Globus pallidus (tissue), 1 donor: Measurements from ENCODE around the gene KEAP1.
"Not testable (repeated sequence)": the region's sequence is repeated elsewhere in the genome, so short reads cannot be mapped to it uniquely, and the experiment has no call there.

ENCODE experiments used
- DNase-seq: peaks from one replicate; pipeline ENCODE4 v3.0.0-alpha.2; 2015; ENCODE audit warnings: low spot score

Gene KEAP1

DNA sequence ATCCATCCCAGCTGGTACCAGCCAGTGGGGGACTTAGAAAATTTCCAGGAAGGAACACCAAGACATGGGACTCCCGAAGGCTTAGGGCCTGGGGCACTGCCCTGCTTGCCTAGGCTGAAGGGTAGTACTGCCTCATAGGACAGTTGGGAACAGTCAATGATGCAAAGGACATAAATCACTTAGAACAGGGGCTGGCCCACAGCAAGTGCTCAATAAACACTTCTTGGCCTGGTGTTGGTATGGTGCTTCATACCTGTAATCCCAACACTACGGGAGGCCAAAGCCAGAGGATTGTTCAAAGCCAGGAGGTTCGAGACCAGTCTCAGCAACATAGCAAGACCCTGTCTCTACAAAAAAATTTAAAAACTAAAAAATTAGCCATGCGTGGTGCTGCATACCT, 5.8 kb downstream of the KEAP1 start:
- DNase-seq, result no peak

DNA sequence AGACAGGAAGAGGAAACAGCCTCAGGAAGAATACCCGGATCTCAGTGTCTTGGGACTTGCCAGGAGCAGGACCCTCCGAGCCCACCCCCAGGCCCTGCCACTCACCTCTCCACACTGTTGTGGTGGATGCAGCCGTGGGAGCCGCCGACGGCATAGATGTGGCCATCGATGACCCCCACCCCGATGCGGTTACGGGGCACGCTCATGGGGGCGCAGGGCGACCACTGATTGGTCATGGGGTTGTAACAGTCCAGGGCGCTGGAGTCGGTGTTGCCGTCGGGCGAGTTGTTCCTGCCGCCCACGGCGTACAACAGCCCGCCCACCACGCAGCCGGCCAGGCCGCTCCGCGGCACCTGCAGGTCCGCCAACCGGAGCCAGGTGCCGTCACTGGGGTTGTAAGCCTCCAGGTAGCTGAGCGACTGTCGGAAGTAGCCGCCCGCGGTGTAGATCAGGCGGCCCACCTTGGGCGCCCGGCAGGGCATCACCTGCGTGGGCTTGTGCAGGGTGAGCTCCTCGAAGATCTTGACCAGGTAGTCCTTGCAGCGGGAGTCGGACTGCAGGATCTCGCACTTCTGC, 11.6 kb downstream of the KEAP1 start:
- DNase-seq, result no peak

DNA sequence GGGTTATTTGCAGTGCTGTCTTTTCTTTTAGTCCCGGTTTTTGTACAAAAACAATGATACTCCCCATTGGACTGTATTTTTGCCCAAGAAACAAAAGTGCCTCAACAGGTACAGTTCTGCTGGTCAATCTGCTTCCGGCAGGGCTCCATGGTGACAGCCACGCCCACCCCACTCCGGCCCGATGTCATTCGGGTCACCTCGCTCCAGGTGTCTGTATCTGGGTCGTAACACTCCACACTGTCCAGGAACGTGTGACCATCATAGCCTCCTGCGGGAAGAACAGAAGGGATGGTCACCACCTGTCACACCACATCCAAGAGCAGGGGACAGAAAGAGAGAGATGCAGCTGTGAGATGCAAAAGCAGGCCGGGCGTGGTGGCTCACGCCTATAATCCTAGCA, 16.6 kb downstream of the KEAP1 start:
- DNase-seq, result no peak

DNA sequence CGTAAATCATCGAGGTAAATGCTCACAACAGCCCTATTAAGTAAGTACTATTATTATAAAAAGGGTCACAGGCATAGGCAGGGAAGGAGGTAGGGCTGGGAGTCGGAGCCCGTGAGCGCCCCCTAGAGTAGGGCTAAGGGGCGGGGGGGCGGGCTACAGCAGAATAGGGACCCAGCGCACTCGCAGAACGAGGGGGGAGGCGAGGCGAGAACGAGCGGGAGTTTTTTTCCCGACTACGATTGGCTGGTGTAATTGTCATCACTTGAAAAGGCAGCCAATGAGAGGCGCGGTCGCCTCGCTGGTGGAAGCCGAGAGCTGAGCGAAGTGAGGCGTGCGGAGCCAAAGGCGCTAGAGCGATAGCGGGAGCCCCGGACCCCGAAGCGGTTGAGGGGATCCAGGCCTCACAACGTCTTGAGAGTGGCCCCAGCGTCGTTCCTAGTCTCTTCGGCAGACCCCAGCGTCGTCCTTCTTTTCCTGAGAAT, 24.2 kb downstream of the KEAP1 start:
- peak; percentile 96 for DNase-seq

DNA sequence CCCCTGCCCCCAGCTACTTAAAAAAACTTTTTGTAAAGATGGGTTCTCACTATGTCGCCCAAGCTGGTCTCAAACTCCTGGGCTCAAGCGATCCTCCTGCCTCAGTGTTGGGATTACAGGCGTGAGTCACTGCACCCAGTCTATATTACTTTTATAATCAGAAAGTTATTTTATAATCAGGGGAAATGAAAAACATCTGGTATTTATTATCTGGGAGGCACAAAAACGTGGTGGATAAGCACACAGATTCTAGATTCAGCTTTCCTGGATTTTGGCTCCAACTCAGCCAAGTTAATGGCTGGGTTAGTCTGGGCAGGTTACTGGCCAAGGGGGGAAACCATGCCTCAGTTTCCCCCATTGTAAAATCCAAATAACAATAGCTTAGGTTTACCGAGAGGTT, 24.7 kb downstream of the KEAP1 start:
- no peak for DNase-seq

DNA sequence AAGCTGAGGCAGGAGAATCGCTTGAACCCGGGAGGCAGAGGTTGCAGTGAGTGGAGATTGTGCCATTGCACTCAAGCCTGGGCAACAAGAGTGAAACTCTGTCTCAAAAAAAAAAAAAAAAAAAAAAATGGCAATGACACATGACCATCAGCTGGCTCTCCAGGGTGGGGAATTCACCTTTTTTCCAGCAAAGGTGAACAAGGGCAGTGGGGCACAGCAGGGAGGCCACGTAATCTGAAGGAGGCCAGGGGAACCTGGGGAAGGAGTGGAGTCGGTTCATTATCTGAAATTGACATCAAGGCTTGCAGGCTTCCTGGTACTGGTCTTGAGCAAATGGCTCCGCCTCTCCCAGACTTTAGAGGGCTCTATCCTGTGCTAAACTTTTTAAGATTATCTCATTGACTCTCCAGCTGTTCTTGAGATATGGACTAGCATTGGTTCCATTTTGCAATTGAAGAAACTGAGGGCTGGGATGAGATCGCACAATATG, 28.1 kb downstream of the KEAP1 start:
- no peak for DNase-seq

DNA sequence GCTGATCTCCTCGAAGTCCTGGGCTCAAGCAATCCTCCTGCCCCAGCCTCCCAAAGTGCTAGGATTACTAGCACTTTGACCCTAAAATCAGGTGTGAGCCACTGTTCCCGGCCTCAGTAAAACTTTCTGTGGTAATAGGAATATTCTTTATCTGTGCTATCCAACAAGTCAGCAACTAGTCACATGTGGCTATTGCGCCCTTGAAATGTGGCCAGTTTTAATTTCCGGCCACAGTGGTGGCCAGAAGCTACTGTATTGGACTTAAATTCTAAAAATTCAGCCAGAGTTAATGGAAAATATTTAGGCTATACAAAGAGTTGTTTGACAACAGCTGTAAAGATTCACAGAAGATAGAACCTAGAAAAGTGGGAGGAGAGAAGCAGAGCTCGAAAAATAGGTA, 30.0 kb downstream of the KEAP1 start:
- no peak for DNase-seq

DNA sequence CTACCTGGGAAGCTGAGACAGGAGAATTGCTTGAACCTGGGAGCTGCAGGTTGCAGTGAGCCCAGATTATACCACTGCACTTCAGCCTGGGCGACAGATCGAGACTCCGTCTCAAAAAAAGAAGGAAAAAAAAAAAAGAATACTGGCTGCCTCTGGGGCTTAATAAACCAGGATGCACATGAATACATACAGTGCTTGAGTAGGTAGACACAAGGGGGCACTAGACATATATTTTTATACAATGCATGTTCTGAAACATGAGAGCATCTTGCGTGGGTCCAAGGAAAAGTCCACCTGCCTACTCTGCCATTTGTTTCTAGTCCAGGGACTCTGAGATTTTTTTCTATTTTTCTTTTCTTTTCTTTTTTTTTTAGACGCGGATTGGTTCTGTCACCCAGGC, 31.2 kb downstream of the KEAP1 start:
- no peak for DNase-seq

DNA sequence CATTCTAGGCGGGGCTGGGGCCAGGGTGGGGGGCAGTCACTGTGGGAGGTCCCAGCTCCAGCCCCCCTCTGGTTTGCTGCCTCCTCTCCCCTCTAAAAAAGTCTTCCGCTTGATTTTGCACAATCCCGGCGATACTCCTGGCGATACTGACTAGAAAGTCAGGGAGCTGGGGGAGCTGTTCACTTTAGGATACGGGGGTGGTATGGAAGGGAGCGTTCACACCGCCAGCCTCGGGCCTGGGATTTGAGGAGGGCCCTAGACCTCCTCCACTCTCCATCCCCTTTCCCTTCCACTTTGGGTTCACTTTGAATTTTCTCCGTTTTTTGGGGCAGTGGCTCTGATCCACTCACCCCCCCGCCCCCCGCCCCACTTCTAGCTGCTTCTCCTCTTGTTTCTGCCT, 35.0 kb downstream of the KEAP1 start:
- no peak for DNase-seq

DNA sequence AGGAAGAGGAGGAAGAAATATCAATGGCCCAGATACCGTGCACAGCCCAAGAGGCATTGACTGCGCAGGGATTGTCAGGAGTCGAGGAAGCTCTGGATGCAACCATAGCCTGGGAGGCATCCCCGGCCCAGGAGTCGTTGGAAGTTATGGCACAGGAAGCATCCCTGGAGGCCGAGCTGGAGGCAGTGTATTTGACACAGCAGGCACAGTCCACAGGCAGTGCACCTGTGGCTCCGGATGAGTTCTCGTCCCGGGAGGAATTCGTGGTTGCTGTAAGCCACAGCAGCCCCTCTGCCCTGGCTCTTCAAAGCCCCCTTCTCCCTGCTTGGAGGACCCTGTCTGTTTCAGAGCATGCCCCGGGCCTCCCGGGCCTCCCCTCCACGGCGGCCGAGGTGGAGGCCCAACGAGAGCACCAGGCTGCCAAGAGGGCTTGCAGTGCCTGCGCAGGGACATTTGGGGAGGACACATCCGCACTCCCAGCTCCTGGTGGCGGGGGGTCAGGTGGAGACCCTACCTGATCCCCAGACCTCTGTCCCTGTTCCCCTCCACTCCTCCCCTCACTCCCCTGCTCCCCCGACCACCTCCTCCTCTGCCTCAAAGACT, 36.0 kb downstream of the KEAP1 start:
- DNase-seq, result no peak

DNA sequence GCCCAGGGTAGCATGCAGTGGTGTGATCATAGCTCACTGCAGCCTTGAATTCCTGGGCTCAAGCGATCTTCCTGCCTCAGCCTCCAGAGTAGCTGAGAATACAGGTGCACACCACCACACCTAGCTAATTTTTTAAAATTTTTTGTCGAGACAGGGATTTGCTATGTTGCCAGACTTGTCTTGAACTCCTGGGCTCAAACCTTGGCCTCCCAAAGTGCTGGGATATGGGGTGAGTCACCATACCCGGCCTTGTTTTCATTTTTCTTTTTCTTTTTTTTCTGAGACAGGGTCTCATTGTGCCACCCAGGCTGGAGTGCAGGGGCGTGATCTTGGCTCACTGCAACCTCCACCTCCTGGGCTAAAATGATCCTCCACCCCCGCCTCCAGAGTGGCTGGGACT, 38.7 kb downstream of the KEAP1 start:
- no peak for DNase-seq

DNA sequence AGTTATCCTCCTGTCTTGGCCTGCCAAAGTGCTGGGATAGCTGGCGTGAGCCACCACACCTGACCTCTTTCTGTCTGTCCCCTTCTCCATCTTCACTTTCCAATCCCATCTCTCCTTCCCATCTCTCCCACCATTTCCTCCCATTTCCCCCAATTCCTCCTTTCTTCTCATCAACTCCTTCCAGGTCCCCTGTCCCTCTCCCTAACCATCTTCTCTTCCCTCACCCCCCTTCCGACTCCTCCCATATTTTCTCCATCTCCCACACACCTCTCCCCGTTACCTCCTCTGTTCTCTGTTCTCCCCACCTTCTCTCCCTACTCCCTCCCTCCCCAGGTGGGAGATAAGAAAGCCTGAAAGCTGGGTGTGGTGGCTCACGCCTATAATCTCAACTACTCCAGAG, 40.6 kb downstream of the KEAP1 start:
- DNase-seq, result no peak

DNA sequence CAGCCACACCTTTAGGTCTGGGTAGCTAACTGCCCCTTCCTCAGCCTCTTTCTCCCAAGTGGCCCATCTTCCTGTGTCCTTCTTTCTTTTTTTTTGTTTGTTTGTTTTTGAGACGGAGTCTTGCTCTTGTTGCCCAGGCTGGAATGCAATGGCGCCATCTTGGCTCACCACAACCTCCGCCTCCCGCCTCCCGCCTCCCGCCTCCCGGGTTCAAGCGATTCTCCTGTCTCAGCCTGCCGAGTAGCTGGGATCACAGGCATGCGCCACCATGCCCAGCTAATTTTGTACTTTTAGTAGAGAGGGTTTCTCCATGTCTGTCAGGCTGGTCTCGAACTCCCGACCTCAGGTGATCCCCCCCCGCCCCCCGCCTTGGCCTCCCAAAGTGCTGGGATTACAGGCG, 41.1 kb downstream of the KEAP1 start:
- DNase-seq, result not testable (repeated sequence)

DNA sequence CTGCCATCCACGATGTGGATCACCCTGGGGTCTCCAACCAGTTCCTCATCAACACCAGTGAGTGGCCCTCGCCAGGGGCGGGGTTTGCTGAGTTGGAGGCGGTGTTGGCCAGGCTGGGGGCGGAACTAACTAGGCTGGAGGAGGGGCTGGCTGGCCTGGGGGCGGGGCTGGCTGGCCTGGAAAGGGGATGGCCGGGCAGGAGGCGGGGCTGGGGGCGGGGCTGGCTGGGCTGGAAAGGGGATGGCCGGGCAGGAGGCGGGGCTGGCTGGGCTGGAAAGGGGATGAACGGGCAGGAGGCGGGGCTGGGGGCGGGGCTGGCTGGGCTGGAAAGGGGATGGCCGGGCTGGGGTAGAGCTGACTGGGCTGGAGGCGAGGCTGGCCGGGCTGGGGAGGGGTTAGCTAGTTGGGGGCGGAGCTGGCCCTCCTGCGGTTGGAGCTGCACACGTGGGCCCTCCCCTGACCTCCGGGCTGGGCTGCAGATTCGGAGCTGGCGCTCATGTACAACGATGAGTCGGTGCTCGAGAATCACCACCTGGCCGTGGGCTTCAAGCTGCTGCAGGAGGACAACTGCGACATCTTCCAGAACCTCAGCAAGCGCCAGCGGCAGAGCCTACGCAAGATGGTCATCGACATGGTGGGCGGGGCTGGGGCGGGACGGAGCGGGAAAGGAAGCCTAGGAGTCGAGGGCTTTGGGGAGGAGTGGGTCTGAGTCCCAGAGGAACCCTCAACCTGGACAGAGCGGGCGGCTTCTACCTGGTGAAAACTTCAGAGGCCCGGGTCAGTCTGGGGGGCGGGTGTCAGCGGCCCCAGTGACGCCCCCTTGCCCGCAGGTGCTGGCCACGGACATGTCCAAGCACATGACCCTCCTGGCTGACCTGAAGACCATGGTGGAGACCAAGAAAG, 41.9 kb downstream of the KEAP1 start:
- DNase-seq, result peak; percentile 89

DNA sequence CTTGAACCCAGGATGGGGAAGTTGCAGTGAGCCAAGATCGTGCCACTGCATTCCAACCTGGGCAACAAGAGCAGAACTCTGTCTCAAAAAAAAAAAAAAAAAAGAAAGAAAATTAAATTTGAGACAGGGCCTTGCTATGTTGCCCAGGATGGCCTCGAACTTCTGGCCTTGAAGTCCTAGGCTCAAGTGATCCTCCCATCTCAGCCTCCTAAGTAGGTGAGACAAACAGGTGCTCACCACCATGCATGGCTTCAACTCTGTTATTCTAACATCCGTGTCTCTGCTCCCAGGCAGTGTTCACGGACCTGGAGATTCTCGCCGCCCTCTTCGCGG, 42.5 kb downstream of the KEAP1 start:
- no peak for DNase-seq

DNA sequence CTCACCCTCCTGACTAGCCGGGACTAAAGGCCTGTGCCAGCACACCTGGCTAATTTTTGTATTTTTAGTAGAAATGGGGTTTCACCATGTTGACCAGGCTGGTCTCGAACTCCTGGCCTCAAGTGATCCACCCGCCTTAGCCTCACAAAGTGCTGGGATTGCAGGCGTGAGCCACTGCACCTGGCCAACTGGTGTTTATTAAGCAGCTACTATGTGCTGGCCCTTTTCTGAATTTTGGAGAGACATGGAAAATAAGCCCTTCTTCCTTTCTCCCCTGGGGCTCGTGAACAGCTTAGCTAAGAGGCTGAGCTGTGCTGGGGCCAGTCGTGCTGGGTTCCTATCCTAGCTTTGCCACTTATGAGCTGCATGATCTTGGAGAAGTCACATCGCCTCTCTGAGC, 44.4 kb downstream of the KEAP1 start:
- not testable (repeated sequence) for DNase-seq

DNA sequence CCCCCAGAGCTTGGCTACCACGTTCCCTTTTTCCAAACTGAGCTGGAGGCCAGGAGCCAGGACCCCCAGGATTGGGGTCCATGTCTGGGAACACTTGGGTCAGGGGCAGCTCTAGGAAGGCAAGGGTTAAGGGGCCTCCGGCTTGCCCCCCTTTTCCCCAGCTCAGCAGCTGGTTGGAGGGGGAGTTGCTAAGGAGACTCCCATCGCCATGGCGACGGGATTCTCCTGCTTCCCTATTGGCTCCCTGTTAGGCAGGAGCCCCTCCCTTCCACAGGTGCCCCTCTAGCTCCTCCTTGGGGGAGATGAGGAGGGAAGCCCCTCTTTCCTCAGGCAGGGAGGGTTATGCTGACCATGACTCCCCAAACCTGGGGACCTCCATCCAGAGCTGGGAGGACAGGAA, 48.9 kb downstream of the KEAP1 start:
- DNase-seq, result no peak

DNA sequence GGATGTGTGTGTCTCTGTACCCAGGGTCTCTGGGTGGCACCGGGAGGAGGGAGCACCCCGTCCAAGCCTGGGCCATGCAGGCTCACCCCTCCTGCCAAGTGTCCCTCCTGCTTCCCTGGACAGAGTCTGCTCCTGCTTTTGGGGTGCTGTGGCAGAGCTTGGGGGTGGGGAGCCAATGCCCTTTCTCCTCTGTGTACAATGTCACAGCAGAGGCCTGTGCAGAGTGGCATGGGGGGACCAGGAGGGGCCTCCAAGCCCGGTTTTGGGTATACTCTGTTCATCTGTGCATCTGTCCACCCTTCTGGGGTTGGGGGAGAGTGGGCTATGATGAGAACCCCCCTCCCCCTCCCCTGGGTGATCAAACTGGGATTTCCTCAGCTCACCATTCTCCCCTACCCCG, 49.3 kb downstream of the KEAP1 start:
- DNase-seq, result no peak

DNA sequence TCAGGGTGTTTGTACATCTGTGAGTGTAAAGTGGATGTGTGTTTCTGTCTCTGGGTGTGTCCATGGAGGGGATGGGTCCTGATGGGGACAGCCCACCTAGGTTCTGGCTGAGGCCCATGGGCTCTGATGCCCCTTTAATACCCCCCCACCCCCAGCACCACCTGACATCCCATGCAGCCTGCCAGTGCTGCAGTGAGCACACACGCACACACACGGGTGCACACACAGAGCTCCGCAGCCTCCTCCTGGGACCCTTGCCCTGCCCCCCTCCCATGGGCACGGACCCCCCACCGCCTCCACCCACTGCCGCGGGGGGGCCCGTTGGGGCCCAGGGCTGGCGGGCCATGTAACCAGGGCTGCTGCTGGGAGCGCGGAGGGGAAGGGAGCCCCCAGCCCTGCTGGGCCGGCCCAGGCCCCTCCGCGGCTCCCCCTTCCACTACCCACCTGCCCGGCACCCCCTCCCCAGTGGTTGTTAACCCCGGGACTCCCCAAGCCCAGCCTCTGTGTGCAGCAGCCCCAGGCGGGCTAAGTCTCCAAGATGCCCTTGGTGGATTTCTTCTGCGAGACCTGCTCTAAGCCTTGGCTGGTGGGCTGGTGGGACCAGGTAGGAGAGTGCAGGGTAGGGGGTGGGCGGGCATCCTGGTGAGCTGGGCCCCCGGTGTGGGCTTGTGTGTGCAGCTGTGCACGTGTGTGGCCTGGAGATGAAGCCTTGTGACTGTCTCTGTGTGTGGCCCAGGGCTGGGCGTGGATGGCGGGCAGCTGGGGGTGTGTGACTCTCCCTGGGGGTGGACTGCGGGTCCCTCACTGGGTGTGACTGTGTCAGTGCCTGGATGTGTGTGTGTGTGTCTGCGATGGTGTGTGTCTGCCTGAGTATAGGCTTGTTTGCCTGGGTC, 50.2 kb downstream of the KEAP1 start:
- DNase-seq, result no peak

DNA sequence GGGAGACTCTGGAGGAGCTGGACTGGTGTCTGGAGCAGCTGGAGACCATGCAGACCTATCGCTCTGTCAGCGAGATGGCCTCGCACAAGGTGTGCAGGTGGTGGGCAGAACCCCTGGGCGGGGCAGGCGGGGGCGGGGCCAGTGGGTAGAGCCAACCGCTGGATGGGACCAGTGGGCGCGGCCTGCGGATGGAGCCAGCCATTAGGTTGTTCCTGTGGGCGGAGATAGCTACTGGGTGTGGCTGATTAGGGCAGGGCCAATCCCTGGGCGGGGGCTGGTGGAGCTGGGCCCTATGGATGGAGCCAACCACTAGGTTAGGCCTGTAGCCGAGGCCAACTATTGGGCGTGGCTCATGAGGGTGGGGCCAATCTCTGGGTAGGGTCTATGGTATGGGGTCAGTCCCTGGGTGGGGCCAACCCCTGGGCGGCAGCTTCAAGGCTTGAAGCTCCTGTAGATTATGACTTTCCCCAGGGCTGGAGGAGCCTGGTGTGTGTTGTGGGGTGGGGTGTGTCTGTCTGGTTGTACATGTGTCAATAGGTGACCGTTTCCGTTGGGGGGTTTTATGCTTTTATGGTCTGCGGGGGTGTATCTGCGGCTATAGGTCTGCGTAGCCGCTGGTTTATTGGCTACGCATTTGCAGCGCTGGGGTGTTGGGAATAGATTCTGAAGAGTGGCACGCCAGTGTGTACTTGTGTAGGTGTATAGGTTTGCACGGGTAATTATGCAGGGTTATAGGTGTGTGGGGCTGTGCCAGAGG, 52.1 kb downstream of the KEAP1 start:
- DNase-seq, result no peak

DNA sequence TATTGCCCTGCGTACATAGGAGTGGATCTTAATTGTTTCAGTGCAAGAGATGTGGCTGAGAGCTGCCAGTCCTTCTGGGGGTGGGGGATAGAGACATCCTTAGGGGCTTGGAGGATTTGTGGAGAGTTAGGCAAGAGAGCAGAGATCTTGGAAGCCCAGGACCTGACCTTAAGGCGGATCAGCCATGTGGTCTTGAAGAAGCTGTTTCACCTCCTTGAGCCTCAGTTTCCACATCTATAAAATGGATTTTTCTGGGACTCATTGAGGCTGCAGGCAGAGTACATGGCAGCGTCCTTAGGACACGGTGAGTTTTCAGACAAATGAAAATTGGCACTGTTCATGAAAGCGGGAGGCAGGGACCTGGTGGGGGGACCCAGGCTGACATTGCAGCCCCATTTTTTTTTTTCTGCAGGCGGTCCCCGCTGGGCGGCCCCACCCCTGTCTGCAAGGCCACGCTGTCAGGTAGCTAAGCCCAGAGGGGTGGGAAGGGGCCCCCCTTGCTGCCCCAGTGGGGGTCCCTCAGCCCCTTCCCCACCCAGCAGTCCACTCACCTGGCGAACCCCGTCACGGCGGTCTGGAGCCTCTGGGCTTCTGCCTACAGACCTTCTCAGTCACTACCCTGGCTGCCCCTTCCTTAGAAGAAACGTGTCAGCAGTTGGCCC, 52.8 kb downstream of the KEAP1 start:
- DNase-seq, result no peak
